ENCODE data around the gene NPTXR.
"Not testable (repeated sequence)": the region's sequence is repeated elsewhere in the genome, so short reads cannot be mapped to it uniquely, and the experiment has no call there.

NPTXR gene

DNA sequence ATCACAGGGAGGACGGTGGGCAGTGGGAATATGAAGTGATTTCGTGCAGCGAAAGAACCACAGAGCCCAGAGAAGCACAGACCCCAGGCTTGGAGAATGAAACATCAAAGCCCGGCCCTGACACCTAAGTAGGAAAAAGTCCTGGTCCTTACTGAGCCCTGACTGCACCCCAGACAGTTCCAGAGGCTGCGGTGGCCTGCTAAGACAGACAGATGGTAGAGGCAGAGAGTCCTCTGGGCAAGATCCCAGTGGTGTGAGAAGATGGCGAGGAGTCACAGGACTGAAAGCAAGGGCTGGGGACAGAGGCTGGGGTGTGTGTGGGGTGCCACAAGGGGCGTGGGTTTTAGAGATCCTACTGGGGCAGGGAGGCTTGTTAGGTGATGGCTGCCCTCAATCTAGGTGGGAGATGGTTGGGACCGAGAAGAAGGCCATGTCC lies 24.5 kb upstream of the NPTXR start:
- DNase-seq, result no peak

DNA sequence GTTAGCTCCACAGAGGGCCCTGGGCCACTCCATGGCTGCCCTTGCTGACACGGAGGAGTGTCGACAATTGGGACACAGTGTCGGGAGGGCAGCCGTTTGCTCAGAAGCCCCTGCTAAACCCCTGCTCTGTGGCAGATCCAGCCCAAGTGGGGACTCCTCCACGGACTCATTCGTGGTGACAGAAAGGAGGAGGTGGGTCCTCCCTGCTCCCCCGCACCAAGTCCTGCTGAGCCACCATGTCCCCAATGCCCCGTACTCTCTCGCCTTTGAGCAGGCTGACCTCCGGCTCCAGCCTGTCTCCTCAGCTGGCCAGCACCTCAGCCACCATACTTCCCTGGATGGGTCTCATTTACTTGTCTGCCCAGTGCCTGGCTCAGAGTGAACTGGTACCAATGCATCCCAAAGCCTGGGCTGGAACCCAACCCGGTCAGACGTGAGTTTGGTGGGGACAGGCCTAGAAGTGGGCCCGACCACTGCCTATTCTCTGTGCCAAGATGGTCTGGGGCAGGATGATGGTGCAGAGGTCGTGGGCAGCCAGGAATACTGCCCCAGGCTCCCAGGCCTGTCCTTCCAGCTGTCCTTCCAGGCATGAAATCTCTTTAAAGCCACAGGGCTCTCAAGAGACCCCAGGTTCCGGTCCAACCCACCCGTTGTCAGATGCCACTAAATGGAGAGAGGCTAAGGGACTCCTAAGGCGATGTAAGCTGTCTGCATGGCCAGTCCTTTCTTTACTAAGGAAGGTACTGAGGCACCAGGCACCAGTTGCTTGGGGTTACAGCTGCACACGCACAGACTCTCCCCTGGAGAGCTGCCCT lies 23.9 kb upstream of the NPTXR start:
- no peak for DNase-seq

DNA sequence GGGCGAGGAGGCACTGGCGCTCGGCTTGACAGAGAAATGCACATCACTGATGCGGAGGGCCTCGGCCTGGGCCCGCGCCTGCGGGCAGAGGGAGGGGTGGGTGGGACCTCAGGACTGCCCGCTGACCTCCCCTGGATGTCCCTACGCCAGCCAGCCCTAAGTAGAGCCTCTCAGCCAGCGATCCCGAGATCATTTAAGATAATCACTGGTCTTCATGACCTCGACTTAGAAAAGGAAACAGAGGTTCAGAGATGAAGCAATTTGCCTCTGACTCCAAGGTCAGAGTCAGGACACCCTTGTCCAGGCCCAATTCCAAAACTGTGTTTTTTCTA lies 23.3 kb upstream of the NPTXR start:
- DNase-seq, result no peak

DNA sequence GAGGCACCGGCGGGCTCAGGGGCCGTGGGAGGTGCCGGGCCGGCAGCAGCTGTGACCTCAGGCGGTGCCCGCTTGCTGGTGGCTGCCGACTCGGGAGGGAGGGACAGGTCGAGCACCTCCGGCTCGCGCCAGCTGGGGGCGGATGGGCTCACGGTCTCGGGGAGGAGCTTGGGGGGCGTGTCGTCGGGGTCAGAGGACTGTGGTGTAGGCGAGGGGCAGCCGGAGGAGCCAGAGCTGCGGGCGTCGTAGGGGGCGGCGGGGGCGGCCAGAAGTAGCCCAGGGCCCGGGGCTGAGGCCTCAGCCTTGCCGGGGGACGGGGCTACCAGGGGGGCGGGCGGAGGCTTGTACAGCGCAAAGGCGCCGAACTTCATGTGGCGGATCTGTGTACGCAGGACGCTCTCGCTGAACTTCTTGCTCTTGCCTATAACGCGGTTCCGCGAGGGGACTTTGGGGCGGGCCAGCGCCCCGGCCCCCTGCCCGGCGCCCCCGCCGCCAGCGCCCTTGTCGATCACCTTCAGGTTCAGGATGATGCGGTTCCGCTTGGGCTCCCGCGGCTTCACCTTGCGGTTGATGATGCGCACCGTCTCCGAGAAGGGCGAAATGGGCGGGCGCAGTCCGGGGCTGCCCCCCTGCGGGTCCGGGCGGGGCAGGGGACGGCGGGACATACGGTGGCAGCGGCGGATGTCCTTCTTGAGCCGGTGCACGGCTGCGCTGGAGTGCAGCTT lies 22.7 kb upstream of the NPTXR start:
- DNase-seq, result no peak

DNA sequence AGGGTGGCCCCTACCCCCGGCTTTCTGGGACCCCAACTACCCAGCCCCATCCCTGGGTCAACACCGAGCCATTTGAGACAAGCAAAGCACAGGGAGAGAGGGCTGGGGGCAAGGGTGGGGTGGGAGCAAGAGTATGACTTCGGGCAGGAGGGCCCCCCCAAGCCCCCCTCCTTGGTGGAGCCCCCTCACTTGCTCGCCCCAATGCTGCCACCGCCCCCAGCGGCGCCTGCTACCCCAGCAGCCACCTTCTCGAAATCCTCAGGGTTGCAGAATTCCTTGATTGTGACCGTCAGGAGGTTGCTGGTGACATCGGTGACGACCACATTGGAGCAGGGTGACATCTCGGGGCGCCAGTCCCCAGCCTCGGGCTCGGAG lies 22.2 kb upstream of the NPTXR start:
- DNase-seq, result no peak

DNA sequence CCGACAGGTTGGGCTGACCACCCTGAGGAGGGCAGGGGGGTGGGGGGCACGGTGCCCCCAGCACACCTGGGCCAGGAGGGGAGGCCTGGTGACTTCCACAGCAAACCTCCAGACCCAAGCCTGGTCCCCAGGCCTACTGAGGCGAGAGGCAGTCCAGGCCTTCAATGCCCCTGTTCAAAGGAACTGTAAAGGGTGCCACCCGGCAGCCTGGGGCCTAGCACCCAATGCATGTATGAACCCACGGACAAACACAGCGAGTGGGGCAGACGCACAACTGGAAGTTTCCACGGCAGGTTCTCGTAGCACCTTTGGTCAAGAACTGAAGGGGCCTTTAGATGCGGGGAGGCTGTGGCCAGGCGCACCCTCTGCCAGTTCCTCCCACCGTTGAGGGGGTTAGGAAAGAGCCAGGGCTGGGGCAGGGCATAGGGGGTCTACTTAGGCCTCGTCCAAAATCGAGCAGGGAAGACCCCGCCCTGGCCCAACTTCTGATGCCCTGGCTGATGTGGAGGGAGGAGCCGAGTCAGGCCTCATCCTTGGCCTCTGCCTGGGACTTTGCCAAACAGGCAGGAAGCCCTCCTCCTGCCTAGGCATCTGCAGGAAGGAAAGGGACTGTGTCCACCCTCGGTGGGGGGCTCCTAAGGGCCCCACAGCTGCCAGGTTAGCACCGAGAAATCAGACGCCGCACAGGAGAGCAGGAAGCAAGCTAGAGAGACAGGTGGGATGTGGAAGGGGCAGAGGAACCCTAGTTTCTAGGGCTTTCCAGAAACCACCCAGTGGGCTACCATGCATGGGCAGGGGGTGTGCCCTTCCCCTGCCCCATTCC lies 21.6 kb upstream of the NPTXR start:
- no peak for DNase-seq

DNA sequence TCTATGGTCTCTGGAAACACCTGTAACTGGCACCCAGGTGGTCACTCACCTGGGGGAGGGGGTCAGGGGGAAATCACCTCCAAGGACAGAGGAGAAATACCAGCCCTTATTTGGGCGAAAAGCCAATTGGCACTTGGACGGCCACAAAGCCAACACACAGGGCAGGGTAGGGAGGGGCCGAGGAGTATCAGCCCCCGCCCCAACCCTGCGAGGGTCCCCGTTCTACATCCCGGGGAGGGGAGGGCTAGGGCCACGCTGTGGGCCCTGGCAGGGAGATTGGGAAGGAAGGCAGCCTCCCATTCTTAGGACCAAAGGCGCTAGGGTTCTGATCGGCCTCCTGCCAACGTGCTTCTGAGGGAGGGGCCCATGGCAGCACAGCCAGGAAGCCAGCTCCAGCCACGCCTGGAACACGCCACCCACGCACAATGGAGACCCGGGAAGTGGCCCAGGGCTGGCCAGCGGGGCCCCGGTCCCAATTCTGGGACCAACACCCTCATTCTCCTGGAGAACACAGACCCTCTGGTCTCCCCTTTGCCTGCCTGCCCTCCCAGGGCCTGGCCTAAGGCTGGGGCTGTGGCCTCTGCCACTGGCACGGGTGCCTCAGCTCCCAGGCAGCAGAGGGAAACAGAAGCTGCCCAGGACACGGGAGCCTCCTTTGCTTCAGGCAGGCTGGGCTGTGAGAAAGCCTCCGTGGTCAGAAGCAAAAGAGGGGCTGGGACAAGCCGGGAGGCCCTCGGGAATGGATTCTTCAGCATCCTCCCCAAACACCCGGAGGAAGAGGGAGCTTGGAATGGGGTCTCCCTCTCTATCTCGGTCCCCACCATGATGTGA lies 20.7 kb upstream of the NPTXR start:
- DNase-seq, result no peak

DNA sequence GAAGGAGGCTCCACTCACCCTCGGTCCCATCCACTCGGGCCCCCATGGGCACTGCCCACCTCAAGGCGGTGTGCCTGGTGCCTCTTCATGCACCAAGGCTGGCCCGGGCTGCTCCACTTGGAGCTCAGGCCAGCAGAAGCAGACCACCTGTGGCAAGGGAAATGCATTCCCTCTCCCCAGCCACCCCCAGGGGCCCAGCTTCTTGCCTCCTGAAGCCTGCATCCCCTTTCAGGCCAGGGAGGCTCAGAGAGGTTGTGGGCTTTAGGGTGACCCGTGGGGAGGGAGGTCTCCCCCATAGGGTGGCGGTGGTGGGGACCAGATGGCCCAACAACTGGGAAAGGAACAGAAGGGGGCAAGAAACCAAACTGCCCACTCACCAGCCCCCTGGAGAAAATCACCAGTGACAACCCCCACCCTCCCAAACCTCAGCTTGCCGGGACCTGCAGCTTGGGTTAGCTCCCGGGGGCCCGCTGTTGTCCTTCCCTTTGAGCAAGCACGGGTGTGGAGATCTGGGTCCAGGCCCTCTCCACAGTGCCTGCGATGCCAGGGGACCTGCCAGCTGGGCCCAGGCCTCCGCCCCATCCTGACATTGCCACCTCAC lies 19.8 kb upstream of the NPTXR start:
- DNase-seq, result no peak

DNA sequence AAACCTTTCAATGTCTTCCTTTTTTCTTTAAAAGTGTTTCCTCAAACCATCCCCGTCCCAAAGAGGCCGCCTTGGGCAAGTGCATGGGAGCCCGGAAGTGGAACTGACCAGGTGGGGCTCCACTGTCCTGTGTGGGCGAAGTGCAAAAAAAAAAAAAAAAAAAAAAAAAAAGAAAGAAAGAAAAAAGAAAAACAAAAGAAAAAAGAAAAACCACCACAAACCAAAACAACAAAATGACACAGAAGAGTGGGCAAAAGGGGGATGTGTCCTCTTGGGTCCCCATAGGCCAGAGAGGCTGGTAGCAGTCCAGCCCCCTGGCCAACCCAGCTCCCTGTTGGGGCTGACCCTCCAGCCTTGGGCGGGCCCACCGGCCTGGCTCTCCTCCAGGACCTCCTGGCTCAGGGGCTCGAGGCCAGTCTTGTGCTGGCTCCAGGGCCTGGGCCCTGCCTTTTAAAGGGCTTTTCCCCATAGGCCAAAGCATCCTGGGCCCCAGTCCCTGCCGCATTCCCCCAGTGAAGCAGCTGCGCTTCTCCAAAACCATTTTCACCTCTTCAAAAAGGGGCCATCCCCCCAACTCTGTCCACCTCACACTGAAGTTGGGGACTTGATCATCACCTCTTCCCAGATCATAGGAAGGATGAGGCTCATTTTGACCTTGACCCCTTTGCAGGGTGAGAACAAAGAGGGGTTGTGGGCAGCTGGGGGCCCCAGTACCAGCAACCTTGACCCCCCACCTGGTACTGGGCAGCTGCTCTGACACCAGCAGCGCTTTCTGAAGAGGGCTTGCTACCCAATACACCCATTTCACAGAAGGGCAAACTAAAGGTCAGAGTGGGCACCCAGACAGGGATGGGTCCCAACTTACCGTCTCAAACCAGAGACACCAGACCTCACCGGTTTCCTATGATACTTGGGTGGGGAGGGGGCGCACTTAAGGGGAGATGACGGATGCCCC lies 18.8 kb upstream of the NPTXR start:
- DNase-seq, result no peak

DNA sequence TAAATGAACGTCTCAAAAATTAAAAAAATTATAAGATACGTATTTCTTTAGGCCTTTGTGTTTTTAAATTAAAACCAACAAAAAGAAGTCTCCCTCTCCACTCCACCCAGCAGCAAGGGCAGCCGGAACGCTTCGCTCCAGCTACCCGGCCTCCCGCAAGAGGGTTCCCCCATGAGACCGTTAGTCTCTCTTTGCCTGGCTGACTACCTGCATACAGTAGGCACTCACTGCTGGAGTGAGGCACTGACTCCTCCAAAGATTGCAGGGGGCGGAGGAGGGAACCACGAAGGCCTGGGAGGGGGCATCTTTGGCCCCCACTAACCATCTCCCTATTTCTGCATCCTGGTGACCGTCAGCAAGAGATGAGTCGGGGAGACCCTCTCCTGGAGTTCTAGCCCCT lies 18.1 kb upstream of the NPTXR start:
- no peak for DNase-seq

DNA sequence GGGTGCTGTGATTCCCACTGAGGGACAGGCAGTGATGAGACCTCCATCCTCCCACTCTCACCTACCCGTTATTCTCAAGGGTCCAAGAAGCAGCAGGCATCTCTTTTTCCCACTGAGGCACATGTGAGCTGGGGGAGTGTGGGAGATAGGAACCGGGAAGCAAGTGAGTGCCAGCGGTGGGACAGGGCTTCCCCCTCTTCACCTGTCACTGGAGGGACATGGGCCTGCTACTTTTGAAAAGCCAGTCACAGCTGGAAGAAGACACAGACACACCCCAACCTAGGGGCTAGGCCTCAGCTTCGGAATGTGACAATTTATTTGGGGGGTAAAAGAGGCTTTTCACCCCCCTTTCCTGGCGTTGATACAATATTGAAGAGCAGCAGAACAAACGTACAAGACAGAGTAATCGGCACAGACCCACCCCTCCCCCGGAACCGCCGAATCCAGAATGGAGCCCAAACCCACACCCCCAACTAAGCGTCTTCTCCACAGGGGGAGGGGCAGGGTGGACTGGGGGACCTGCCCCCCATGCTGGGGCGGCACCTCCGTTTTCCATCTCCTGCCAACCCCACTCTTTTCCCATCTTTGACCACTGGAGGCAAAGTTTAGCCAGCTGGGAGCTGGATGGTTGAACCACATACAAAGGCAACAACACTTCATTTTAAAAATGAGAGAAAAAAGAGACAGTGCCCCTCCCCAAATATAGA lies 17.5 kb upstream of the NPTXR start:
- no peak for DNase-seq

DNA sequence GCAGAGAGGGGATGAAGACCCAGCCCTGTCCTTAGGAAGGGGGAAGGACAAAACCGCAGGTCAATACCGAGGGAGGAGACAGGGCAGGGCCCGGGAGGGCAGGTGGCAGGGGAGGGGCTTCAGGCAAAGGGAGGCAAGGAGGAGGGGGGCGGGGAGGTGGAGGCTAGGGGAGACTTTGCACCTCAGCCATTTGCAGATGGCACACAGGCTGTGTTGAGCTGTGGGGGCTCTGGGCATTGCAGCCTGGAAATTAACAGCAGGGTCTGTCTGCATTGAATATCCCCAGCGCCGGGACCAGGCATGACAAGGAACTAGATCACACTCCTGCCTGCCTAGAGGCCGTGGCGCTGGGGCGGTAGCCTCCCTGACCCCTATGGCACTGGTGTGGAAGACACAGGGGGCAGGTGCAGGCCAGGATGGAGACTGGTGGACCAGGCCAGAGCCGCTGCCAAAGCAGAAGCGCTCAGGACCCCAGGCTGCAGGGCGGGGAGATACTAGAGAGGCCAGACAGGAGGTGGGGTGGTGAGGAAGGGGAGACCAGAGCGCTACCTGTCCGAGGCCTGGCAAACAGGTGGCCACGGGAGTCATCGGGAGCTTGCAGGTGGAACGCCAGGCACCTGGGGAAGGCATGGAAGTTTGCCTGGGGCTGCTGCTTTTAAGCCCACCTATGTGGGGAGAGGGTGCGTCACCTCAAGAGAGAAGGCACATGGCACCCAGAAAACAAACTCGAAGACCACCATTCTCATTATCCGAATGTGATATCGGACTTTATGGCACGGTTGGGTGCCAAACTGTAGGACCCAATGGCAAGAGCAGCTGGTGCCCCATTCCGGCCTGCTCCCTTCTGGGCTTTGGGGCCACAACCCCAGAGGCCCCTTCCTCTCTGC lies 16.7 kb upstream of the NPTXR start:
- DNase-seq, result no peak

DNA sequence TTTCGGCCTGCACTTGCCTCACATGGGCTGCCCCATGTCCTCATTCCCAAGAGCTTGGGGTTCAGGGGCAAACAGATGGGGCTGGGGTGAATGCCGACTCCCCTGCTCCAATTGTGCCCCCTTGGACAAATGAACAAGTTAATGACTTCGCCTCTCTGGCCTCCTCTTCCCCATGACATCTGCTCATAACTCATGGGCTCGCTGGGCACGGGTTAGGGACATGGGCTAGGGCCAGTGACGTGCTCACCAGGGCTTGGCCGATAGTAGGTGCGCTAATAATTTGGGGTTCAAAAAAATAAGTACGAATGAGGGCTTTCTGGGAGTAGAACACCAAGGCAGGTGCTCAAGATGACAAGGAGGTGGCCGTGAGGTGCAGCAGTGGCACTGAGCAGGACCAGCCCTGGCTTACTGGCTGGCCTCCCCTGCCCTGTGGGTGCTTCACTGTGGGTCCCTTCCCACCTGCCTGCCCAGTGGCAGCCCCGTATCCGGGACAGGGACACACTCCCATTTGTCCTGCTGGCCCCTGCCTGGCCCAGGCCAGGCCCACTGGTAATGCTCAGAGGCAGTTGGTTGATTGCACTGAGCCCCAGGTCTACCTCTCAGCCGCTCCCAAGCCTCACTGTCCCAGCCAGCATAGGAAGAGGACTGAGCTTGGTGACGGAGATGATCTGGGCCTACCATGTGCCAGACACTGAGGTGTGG lies 15.9 kb upstream of the NPTXR start:
- DNase-seq, result no peak

DNA sequence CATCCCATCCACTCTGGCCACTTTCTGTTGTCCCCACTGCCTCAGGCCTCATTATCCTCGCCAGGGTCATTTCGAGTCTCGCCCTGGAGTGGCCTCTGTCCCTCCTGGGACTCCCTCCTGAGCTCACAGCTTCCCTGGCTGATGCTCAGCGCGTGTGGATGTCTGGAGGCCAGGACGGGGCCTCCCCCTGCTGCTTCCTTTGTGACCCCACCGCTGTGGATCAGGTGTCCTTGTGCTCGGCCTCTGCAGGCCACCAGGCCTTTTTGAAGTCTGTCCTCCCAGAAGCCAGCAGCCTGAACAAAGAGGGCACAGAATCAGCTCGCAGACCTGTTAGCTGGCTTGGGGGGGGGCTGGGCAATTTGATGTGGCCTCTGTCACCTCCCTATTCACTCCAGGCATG lies 14.7 kb upstream of the NPTXR start:
- DNase-seq, result no peak

DNA sequence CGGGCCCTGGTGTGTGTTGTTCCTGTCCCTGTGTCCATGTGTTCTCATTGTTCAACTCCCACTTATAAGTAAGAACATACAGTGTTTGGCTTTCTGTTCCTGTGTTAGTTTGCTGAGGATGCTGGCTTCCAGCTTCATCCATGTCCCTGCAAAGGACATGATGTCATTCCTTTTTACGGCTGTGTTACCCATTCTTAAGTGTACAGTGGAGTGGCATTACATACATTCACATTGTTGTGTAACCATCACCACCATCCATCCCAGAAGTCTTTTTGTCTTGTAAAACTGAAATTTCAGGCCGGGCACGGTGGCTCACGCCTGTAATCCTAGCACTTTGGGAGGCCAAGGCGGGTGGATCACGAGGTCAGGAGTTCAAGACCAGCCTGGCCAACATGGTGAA lies 10.6 kb upstream of the NPTXR start:
- not testable (repeated sequence) for DNase-seq

DNA sequence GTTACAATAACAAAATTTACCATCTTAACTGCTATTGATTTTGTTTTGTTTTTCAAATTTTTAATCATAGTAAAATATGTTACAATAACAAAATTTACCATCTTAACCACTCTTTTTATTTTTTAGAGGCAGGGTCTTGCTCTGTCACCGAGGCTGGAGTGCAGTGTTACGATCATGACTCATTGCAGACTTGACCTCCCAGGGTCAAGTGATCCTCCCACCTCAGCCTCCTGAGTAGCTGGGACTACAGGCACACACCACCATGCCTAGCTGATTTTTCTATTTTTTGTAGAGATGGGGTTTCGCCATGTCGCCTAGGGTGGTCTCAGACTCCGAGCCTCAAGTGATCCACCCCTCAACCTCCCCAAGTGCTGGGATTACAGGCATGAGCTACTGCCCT lies 10.1 kb upstream of the NPTXR start:
- DNase-seq, result not testable (repeated sequence)

DNA sequence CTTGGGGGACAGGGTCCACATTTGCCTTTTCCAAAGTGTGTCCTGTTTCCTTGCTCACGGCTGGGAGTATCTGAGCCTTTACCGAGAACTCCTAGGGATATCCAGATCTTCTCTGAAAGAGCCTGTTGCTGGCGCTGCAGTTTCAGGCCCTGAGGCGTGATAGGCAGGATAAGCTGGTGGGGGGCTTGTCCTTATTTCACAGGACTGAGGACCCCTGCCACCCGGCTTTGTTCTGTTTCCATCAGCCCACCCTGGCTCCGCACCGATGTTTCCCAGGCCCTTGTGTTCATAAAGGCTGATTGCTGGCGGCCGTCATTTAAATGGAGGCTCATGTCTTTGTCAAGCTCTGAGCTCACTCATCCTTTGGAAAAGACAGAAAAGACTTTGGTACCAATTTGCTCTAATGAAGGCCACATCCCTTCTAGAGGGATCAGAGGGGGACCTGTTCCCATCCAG lies 9.4 kb upstream of the NPTXR start:
- no peak for DNase-seq

DNA sequence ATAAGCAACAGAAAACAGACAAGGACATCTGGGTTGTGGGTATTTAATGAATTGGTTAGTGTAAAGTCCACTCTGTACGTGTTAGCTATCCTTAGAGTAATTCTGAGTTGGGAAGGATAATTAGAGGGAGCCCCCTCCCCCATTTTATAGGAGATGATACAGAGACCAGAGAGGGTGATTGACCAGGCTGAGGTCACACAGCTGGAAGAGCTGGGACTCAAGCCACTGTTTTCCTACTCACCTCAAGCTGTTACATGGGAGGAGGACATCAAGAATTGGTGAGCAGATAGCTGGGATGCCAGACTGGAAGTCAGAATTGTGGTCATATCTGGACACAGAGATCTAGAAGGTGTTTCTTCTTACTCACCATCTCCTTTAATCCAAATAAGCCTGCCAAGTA lies 8.7 kb upstream of the NPTXR start:
- DNase-seq, result no peak

Measured in stimulated activated CD4-positive, alpha-beta T cell treated with anti-CD3 and anti-CD28 coated beads, Interleukin-1b, Interleukin-23, amount 100 ng/mL, for 48 hours (primary cell).